HG03045 (cell line): ENCODE measurements around the gene DNAI4.
"Not testable (repeated sequence)": the region's sequence is repeated elsewhere in the genome, so short reads cannot be mapped to it uniquely, and the experiment has no call there.

Experiments
- ATAC-seq: cut with Tn5 transposase; IDR thresholded peaks from one replicate; pipeline ENCODE4 v1.9.1; 2021; ENCODE audit warnings: mild to moderate bottlenecking, moderate library complexity; ENCODE audit not compliant: unreplicated experiment

DNAI4 gene

DNA sequence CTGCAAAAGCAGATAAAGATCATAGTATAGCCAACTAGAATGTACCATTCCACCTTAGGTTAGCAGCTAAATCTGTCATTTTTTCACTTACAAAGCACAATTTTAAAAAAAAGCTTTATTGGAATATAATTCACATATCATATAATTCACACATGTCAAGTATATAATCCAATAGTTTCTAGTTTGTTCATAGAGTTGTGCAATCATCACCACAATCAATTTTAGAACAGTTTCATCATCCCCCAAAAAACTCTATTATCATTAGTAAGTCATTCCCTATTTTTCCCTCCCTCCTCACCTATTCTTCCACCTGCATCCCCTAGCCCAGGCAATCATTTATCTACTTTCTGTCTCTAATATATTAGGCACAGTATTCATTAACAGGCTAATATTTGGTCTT, 91.5 kb downstream of the DNAI4 start:
- ATAC-seq: no peak

DNA sequence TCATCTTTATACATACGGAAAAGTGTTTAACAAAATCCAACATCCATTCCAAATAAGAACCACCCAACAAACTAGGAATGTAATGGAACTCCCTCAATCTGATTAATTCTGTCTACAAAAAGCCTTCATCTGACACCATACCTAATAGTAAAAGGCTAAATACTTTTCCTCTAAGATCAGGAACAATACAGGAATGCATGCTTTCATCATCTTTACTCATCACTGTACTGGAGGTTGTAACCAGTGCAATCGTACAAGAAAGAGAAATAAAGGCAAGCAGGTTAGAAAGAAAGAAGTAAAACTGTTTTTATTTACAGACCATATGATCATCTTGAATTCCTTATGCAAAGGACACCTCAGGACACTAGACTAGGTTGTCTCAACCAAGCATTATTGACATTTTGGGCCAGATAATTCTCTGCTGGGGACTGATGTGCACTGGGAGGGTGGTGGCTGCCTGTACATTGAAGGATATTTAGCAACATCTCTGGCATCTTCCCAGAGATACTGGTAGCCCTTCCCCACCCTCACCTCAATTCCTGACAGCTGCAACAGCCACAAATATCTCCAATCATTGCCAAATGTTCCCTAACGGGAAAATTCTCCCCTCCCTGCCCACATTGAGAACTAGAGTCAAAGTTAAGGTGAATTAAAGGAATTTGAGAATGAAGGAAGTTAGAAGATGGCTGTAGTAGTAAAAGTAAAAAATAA, 93.0 kb downstream of the DNAI4 start:
- no peak for ATAC-seq

DNA sequence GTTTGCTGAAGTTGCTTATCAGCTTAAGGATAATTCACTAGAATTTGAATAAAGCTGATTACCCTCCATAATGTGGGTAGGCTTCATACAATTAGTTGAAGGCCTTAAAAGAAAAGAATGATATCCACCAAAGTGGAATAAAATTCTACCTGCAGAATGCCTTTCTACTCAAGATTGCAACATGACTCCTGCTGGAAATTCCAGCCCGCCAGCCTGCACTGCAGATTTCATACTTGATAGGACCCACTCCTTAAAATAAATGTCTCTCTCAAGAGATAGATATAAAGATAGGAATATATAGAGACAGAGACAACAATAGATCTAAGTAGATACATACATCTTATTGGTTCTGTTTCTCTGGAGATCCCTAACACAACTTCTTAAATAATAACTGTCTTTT, 99.9 kb downstream of the DNAI4 start:
- ATAC-seq: no peak

DNA sequence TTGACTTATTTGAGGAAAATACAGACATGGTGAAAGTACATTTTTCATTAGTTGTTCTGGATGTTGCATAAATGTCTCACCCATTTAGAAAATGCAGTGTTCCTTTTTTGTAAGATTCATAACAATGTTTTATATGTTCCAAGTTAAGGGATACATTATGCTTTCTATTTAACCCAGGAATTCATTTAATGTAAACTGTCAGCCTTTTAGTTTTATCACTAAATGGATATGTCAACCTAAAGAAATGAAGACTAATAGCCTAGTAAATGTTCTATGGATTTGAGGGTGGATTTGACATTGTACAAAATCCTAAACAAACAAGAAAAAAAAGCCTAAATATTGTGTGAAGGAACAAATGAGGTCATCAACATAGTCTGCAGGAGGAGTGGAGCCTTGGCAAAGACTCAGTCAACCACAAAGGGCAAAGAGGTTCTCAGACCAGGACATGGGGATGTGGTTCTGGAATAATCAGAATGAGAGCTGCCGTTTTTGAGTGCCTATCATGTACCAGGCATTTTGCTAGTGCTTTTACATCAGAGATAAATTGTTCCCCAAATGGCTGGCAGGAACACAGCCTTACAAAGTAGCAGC, 114.8 kb downstream of the DNAI4 start:
- no peak for ATAC-seq

DNA sequence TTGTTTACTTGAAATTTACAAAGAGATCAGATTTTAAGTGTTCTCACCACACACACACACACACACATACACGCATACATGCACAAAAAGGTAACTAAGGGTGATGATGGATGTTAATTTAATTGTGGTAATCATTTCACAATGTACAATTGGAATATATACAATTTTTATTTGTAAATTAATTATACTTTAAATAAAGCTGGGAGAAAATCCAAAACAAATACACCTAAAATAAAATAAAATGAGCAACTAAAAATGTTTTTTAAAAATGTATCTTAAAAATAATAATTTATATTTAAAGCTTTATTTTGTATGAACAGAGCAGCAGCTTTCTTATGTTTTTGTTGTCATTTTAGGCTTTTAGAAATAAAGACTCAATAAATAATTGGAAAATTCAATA, 115.4 kb downstream of the DNAI4 start:
- ATAC-seq: no peak

DNA sequence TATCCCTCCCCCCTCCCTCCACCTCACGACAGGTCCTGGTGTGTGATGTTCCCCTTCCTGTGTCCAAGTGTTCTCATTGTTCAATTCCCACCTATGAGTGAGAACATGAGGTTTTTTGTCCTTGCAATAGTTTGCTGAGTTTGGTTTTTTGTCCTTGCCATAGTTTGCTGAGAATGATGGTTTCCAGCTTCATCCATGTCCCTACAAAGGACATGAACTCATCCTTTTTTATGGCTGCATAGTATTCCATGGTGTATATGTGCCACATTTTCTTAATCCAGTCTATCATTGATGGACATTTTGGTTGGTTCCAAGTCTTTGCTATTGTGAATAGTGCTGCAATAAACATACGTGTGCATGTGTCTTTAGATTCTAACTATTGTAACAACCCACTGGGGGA, 128.8 kb downstream of the DNAI4 start:
- not testable (repeated sequence) for ATAC-seq

DNA sequence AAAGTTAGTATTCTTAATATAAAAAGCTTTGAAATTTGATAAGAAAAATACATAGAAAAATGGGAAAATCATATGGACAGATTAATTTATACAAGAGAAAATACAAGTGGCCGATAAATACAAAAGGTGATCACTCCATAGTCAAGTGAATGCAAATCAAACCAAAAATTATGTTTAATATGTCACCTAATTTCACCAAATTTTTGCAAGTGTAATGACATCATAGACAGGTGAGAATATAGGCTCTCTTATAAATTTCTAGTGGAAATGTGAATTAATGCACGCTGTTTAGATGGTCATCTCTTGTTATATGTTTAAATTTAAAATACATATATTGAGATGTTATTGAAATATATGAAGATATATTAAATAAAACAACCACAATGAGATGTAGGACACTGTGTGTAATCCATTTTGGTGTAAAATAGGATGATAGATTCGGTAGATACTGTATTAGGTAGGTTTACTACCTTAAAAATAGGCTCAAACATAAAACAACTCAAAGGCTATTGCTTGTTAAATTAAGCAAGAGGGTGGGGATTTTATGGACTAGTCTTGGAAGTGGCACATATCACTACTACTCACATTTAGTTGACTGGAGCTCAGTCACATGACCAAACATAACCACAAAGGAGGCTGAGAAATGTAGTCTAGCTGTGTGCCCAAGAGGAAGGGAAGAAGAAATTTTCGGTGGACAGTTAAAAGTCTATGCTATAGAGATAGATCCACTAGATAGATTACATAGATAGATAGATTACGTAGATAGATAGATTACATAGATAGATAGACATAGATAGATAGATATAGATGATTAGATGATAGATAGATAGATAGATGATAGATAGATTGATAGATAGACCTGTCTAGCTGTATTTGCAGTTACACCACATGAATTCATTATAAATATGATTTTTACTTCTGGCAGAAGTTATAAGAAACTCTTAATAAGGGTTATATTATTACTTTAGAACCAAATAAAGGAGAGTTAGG, 132.7 kb downstream of the DNAI4 start:
- no peak for ATAC-seq

DNA sequence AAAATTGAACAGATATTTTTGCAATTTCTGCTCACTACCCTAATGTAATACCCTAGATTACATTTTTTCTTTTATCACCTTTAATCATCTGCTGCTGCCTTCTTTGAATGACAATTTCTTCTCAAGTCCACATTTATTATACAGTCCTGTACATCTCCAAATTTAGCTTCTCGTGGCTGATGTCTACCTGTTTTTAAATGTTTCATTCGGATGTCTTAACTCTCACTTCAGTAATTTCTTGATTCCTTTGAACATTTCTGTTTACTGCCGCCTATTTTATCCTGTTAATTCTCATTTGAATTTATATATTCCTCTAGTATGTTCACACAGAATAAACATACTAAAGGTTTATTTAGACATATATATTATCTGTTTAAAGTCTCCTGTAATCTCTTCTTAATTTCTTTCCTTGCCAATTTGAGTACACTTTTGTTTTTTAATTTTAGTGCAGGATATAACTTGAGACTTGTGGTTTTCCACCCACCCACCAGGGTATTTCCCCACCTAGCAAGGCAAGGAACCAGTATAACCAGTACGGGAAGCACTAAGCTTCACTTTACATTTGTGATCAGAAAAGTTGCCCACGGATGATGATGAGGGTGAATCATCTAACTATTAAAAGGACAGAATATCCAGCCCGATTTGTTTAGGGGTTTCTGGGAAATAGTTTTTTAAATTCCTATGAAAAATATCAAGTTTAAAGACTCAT, 136.3 kb downstream of the DNAI4 start:
- ATAC-seq: peak; percentile 84

DNA sequence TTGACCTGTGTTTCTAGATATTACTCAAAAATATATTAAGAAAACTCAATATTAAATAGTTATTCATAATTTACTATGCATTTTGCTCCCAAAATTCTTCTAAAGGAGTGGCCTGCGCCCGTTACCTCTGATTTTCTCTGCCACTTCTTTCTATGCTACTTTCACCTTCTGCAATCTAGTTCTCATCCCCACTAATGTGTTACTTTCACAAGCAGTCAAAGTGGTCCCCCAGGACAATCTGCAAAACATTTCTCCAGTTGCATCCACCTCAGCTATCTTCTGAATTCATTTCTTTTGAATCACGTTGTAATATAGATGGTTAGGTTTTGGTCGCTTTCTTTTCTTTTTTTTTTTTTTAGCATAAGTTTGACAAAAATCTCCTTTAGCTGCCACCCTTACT, 137.0 kb downstream of the DNAI4 start:
- ATAC-seq: no peak

DNA sequence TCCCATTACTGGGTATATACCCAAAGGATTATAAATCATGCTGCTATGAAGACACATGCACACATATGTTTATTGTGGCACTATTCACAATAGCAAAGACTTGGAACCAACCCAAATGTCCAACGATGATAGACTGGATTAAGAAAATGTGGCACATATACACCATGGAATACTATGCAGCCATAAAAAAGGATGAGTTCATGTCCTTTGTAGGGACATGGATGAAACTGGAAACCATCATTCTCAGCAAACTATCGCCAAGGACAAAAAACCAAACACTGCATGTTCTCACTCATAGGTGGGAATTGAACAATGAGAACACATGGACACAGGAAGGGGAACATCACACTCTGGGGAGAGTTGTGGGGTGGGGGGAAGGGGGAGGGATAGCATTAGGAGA, 138.9 kb downstream of the DNAI4 start:
- not testable (repeated sequence) for ATAC-seq

DNA sequence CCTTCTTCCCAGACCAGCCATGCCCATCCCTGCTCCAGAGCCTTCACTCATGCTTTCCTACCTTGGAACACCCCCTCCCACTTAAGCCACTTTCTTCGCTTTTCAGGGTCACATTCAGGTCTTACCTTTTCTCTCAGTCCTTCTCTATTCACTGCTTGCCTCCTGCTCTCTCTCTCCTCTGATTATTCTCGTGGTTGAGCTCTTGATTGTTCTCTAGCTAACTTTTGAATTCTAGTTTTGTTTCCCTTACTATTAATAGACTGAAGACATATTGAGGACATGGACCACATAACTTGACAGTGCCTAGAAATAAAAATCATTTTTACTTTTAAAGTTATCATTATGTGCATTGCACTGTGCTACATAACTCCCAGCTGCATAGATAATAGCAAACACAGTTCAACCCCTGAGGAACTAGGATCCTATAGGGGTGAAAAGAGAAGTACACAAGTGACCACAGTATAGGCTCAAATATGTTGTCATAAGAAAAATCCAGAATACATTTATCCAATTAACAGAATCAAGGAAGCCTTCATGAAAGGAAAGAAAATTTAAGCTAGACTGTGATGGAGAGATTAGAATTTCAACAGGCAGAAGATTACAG, 145.1 kb downstream of the DNAI4 start:
- ATAC-seq: no peak

DNA sequence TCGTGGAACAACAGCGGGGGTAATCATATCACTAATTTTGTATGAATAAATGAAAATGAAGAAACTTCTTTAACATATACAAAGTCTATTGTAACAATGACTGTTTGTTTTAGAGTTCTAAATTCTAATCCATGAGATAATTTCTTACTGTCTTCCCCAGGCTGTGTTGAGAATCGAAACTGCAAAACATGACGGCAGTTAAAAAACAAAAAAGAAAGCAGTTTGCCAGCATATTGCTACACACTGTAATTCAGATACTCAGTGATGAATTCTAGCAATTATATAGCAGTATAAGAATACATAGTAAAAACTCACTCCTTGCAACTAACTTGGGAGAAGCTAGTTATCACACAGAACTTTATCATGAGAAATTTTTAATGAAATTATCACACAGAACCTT, 145.7 kb downstream of the DNAI4 start:
- ATAC-seq: no peak

DNA sequence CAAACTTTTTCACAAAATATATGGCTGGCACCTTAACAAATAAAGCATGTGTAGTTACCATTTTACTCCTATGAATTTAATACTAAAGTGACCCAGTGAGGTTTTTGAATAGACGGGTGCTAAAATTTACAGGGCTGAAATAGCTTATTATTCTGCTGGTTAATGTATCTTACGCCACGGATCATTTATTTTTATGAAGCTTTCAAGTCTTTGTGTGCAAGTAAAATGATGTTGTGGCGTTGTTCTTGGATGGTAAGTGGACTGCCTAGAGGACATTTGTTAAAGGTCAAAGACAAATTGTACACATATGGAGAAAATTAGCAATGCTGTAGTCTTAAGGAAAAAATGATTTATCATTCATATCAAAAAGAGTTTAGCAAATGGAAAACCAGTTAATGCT, 146.4 kb downstream of the DNAI4 start:
- no peak for ATAC-seq

DNA sequence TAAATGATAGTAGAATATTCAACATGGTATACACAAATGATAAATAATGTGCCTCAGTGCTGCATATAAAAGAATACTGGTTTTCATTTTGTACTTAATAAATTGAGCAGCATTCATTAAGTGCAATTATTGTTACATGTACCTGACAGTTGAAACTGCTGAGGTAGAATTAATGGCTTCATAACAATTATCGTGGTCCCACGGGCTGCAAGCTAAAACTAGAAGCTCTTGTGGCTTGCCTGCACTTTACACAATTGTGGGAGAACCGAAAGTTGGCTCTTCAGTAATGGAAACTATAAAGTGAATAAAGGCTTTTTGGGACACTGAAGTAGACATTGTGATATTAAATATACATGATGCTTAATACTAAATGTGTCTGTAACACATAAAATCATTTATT, 146.8 kb downstream of the DNAI4 start:
- ATAC-seq: no peak

DNA sequence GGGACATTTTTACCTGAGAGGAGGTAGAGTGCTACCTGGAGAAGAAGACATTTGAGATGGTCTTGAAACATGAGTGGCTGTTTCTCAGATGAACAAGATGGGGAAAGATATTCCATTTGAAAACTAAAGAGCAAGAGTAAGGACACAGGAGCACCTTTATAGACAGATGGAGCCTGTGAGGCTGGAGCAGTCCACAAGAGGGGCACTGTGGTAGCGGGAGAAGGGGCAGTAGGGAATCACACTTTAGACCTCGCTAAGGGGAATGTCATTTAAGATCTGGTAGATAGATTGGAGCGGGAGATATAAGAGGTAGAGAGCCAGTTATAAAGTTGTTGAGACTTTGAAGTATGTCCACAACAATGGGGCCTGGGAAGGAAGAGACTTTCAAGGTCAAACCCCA, 149.0 kb downstream of the DNAI4 start:
- no peak for ATAC-seq

DNA sequence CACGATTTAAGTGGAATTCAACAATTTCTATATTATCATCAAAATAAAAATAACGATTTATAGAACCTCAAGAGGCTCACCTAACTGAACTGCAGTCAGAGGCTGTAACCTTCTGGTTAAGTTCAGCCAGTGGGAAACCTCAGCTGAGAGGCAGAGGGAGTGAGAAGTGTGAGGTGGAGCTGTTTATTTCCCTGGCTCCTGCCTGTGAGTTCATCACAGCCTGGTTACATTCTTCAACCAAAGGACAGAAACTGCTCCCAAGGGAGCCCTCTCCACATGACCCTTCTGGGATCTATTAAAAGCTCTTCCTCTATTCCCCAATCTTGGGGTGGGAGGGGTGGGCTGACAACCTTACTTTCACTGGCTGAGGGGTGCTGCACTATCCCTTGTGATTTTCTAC, 150.2 kb downstream of the DNAI4 start:
- no peak for ATAC-seq

DNA sequence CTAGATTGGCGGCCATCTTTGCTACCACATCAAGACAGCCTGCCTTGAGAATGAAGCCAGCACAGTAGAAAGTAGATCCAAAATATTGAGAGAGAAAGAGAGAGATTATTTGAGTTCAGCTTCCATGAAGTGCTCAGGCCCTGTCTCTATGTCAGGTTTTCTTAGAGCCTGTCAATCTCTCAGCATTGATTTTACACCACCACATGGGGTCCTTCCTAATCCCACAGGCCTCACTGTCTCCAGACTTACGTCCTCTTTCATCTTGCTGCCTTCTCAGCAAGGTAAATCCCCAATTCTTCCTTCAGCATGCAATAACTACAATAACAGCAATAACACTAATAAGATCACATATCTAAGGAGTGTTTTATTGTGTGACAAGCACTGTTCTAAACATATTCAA, 151.4 kb downstream of the DNAI4 start:
- no peak for ATAC-seq

DNA sequence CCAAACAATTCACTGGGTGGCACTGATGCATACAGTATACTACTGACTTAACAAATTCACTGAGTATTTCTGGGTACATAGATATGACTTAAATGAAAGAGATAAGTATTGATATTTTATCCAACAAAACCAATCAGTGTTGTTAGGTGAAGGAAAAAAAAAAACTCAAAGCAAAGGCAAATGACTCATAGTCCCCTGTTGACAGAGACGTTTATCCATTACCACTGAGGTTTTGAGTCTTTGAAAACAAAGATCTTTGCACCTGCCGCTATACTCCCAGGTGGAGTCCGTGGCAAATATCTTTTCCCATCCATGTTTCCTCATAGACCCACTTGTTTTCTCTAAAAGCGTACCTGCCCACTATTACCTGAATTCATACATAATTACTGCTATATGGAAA, 154.0 kb downstream of the DNAI4 start:
- no peak for ATAC-seq

DNA sequence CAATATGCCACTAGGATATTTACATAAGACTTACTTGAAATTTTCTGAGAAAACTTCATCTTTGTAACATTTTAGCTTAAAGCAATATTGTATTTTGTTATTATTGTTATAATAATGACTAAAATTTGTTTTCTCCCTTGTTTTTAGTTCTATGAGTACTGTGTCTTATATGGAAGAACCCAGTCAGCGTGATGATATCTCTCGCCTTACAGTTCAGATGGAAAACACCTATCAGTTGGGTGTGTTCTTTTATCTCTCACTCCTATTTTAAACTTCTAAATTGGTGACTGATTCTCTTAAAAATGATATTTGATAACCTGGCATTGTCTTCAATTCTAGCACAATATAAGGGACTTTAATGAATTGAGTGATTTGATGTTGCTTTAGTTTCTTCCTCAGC, 154.4 kb downstream of the DNAI4 start:
- no peak for ATAC-seq

DNA sequence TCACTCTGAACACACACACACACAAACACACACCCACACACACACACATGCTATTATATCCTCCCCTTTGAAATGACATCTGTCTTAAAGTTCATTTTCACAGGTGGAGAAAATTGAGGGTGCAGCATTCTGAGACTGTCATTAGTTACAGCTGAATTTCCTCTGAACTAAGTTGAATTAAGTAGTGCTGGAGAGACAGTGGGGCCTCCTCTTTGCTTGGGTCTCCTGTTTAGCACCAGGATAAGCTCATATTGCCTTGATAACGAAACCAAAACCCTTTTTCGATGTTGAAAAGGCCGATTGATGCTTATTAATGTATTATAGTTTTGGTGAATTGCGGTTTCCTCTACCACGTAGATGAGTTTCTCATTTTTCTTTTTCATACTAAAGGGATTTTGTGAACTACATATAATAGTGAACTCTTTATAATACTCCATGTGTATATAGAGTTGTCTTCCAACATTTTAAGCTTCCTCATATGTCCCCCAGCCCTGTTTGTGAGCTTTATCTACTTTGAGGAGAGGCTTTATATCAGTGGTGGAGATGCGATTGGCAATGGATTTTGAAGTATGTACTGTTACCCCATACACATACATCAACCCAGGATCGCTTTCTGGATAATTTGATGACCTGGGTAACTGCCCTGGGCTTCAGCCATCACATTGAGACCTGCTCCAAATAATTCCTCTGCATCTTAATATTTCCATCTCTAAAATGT, 155.0 kb downstream of the DNAI4 start:
- no peak for ATAC-seq
